ENCODE data around the gene EBF3. TPM values are rescaled to one million over a fixed set of nuclear protein-coding genes. Genes with fewer than 3 reads are reported as not detected.

The EBF3 gene
- total RNA-seq, 4 donors from 2014 or later, result 0.42 to 2.9 (median 1.3) TPM

DNA sequence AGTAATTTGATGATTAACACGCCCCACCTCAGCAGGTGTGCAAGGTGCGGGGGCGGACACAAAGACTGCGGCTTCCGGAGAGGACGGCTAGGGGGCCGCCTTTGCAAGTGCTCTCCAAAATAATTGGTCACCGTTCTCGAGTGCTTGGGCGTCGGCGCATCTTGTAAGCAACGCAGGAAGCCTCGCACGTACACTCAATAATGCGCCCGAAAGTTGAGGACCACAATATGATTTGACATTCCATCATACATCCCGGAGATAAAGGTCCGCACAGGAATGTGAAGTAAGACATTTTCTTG is 114.7 kb downstream of the EBF3 start:
- no peak for TF ChIP-seq POLR2A (IDR thresholded peaks at IDR 0.05)
- TF ChIP-seq, protein P1, sequence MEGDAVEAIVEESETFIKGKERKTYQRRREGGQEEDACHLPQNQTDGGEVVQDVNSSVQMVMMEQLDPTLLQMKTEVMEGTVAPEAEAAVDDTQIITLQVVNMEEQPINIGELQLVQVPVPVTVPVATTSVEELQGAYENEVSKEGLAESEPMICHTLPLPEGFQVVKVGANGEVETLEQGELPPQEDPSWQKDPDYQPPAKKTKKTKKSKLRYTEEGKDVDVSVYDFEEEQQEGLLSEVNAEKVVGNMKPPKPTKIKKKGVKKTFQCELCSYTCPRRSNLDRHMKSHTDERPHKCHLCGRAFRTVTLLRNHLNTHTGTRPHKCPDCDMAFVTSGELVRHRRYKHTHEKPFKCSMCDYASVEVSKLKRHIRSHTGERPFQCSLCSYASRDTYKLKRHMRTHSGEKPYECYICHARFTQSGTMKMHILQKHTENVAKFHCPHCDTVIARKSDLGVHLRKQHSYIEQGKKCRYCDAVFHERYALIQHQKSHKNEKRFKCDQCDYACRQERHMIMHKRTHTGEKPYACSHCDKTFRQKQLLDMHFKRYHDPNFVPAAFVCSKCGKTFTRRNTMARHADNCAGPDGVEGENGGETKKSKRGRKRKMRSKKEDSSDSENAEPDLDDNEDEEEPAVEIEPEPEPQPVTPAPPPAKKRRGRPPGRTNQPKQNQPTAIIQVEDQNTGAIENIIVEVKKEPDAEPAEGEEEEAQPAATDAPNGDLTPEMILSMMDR (IDR thresholded peaks at IDR 0.05), result no peak
- no peak for DNase-seq
- Histone ChIP-seq H3K36me3 (peaks cover 0 to 5% (median 0%) of the 10 kb centered on the region in 3 donors), H3K27me3 (peaks cover 0 to 17% (median 0%) of the 10 kb centered on the region in 4 donors), H3K4me1 (no peaks in the 10 kb centered on the region), H3K9me3 (no peaks in the 10 kb centered on the region), H3K4me3 (no peak overlapping the region), H3K27ac (no peak overlapping the region)
- intact Hi-C loops (cut with DNase I), result no loop called here
- WGBS, 2 donors, result 93 to 95% methylated on average over 18 to 19 of the region's 19 CpGs

DNA sequence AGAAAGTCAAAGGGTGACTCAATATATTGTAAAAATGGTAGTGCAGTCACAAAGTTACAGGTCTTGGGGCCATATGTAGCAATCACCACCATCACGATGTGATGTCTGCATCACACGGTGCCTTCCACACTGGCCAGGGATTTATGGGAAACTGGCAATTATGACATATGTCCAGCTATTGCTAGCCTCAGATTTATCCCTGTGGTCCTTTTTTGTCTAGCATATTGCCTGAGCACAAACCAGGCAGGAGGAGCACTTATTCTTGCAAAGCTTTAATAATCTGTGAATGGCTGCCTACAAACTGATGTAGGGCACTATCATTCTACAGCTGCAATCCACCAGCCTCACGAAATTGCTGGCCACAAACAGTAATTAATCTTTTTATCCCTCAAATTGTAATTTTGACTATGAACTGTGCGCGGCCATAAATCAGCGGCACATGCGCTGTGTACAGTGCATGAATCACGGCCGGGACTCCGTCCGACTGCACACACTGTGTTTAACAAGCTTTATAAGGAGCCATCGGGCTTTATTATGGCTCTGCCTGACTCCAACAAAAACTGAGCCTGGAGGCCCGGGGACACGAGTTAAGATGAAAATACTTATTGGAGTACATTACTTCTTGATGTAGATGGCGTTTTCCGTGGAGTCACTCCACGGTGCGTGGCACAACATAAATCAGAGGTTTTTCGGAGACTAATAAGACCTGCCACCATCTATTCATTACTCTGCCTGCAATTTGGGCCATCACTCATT is 115.2 kb downstream of the EBF3 start:
- intact Hi-C loops (cut with DNase I), result no loop called here
- no peak overlapping the region for H3K4me3 ChIP-seq
- 91 to 95% methylated on average over 16 to 19 of the region's 19 CpGs for WGBS, 2 donors
- peaks cover 0 to 5% (median 0%) of the 10 kb centered on the region in 3 donors for H3K36me3 ChIP-seq
- no peak overlapping the region for H3K27ac ChIP-seq
- H3K9me3 ChIP-seq, result no peaks in the 10 kb centered on the region
- H3K4me1 ChIP-seq, result no peaks in the 10 kb centered on the region
- DNase-seq, result no peak
- no peak for TF ChIP-seq POLR2A (IDR thresholded peaks at IDR 0.05)
- TF ChIP-seq, protein P1 (IDR thresholded peaks at IDR 0.05), result no peak
- peaks cover 0 to 17% (median 0%) of the 10 kb centered on the region in 4 donors for H3K27me3 ChIP-seq

DNA sequence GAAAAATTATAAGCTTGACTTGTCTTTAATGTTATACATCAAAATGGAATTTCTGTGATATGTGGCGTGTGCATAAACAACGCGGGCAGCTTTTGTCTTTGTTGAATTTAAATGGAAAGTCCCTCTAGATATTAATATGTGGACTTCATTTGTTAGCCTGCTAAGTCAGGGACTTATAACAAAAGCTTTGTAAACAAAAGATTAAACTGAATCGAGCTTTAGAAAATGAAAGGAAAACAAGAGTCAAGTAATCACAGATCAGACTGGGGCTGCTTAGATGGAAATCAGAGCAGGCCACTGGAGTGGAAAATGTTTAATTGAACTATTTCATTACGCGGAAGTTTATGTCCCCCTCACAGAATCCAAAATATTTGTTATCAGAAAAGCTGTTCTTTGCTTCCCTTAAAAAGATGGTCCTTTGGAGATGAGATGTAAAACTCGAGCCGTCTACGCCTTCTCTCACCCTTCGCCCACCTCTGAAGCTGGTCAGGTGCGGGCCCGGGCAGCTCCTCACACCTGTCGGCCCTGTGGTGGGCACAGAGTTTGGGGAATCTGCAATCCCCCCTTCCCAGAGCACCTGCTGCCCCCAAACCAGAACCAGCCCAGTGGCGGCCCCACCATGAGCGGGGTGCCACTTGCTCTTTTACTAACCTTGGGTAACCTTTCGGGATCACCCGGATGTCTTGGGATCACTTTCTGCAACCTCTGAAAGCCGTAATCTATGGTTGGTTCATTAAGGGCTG is 116.2 kb downstream of the EBF3 start:
- WGBS, 2 donors, result 65 to 72% methylated on average over 15 to 16 of the region's 18 CpGs
- TF ChIP-seq, protein P1 (IDR thresholded peaks at IDR 0.05), result no peak
- no peak for TF ChIP-seq POLR2A (IDR thresholded peaks at IDR 0.05)
- Histone ChIP-seq H3K36me3 (peaks cover 0 to 5% (median 0%) of the 10 kb centered on the region in 3 donors), H3K9me3 (no peaks in the 10 kb centered on the region), H3K4me1 (no peaks in the 10 kb centered on the region), H3K4me3 (no peak overlapping the region), H3K27me3 (peaks cover 0 to 14% (median 0%) of the 10 kb centered on the region in 4 donors), H3K27ac (no peak overlapping the region)
- no peak for DNase-seq
- intact Hi-C loops (cut with DNase I), result no loop called here

DNA sequence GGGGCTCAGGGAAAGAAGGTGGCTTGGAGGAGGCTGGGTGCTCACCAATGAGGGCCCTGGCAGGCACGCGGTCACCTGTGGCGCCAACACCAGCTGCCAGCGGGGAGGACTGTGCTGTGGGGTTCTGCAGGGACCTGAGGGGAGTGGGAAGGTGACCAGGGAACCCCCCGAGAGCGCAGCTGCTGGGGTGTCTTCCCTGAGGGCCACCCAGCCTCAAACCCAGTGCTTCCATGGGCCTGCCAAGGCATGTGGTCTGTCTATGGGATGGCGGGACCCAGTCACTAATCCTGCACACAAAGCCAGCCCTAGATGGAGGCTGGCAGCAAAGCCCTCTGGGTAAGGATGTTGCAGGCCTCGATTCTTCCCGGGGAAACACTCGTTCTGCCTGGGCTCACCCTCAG is 117.1 kb downstream of the EBF3 start:
- WGBS, 2 donors, result 37 to 57% methylated on average over 3 to 5 of the region's 10 CpGs
- intact Hi-C loops (cut with DNase I), result no loop called here
- H3K9me3 ChIP-seq, result no peaks in the 10 kb centered on the region
- no peaks in the 10 kb centered on the region for H3K4me1 ChIP-seq
- no peak for DNase-seq
- H3K27me3 ChIP-seq, result peaks cover 0 to 6% (median 0%) of the 10 kb centered on the region in 4 donors
- TF ChIP-seq, protein P1 (IDR thresholded peaks at IDR 0.05), result no peak
- no peak for TF ChIP-seq POLR2A (IDR thresholded peaks at IDR 0.05)
- H3K27ac ChIP-seq, result no peak overlapping the region
- H3K36me3 ChIP-seq, result peaks cover 0 to 7% (median 0%) of the 10 kb centered on the region in 3 donors
- H3K4me3 ChIP-seq, result no peak overlapping the region

DNA sequence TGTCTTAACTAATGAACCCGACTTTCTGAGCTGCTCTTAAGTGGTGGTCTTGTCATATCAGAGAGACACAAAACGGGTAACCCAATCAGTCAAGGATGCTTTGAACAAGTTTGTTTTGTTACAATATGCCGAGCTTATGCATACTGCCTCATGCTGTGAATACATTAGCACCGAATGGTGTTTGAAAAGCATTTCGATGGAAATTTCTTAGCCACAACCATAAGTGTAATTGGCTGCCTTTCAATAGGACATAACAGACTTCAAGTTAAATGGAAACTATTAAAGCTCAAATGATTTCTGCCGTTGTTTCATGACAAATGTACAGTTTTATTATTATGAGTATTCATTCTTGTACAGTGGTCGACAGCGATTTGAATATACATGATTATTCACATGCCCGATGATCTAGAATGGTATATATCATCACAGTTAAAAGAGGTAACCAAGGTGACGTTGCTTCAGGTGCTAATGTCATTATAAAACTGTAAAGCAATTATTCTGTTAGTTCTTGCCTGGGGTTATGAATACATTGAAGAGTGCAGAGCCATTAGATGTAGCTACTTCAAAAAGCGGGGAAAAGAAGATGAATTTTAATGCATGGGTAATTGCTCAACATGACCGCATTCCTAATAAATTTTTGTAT is 118.8 kb downstream of the EBF3 start:
- Histone ChIP-seq H3K27me3 (no peaks in the 10 kb centered on the region), H3K4me3 (no peak overlapping the region), H3K4me1 (no peaks in the 10 kb centered on the region), H3K27ac (no peak overlapping the region), H3K36me3 (peaks cover 0 to 13% (median 0%) of the 10 kb centered on the region in 3 donors), H3K9me3 (no peaks in the 10 kb centered on the region)
- intact Hi-C loops (cut with DNase I), result no loop called here
- TF ChIP-seq, protein P1 (IDR thresholded peaks at IDR 0.05), result no peak
- TF ChIP-seq POLR2A (IDR thresholded peaks at IDR 0.05), result no peak
- no peak for DNase-seq
- 71 to 73% methylated on average over 12 of the region's 12 CpGs for WGBS, 2 donors
